ENCODE measurements around the gene IFI44L.

IFI44L gene

DNA sequence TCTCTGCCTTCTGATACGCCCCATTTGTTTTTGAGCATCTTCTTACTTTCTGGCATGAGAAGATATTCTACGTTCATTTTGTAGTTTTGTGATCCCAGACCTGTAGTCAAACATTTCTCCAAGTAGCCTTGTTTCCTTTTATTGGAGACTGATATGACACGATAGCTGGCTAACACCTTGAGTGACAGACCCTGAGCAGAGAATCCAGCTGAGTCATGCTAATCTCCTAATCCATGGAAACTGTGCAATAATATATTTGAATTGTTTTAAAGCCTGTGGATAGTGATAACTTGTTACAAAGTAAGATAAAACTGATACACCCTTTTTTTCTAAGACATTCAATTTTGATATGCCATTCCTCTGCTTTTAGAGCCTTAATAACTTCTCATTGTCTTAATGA lies 1.2 kb upstream of the IFI44L start:
- Mint-ChIP-seq H3K4me1 (peaks cover 50% of the 10 kb centered on the region), H3K27ac (peak overlapping the region; percentile 85), H3K27me3 (peaks cover 7% of the 10 kb centered on the region), H3K4me3 (no peak overlapping the region), H3K9me3 (no peaks in the 10 kb centered on the region), H3K36me3 (peaks cover 10% of the 10 kb centered on the region)
- DNase-seq, result no peak
- CTCF ChIA-PET, result interaction anchor here (0.7 to 1.2 kb wide), 4 partner anchors 52 to 734 kb away, joined by 3 read pairs; partner anchors contain the start of gene DNAJB4

GRCh38 chr1:78619446-78619802 lies 824 bp upstream of the IFI44L start:
- Mint-ChIP-seq H3K4me3 (no peak overlapping the region), H3K36me3 (peaks cover 13% of the 10 kb centered on the region), H3K9me3 (no peaks in the 10 kb centered on the region), H3K27me3 (peaks cover 7% of the 10 kb centered on the region), H3K4me1 (peaks cover 54% of the 10 kb centered on the region), H3K27ac (peak overlapping the region; percentile 85)
- no peak for DNase-seq
- CTCF ChIA-PET, result interaction anchor here (0.7 to 1.9 kb wide), 5 partner anchors 30 to 734 kb away, joined by 3 to 4 read pairs (median 3); partner anchors contain the start of genes DNAJB4 and IFI44

DNA sequence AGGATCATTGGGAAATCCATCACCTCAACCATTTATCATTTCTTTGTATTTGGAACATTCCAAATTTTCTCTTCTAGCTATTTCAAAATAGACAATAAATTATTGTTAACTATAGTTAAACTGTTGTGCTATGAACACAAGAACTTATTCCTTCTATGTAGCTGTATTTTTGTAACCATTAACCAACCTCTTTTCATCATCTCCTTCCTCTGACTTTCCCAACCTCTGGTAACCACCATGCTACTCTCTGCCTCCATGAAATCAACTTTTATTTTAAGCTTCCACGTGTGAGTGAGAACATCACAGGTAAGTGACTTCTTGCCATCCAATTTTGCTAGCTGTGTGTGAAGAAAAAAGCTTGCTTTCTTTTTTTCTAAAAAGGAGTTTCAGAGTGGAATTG lies 418 bp downstream of the IFI44L start:
- CTCF ChIA-PET, result interaction anchor here (1.2 to 1.9 kb wide), 5 partner anchors 11 to 57 kb away, joined by 3 to 4 read pairs (median 4); partner anchors contain the start of gene IFI44
- Mint-ChIP-seq H3K9me3 (no peaks in the 10 kb centered on the region), H3K4me1 (peaks cover 65% of the 10 kb centered on the region)

DNA sequence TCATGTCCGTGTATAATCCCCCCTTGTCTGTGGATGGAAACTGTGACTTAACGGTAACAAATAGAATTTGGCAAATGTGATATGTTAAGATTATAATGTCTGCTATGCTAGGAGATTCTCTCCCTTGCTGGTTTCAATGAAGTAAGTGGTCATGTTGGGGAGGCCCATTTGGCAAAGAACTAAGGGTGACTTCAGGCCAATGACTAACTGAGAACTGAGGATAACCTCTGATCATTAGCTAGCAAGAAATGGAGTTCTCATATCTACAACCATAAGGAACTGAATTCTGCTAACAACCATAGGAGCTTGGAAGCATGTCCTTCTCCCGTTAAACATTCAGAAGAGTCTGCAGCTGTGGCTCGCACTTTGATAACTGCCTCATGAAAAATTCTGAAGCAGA lies 2.3 kb downstream of the IFI44L start:
- CTCF ChIA-PET, result interaction anchor here (0.6 to 1.0 kb wide), 2 partner anchors 21 to 1353 kb away, joined by 3 read pairs; no protein-coding TSS in a partner anchor
- Mint-ChIP-seq H3K4me3 (peak overlapping the region; percentile 72), H3K27ac (peak overlapping the region; percentile 60), H3K4me1 (peaks cover 75% of the 10 kb centered on the region), H3K9me3 (no peaks in the 10 kb centered on the region), H3K36me3 (peaks cover 27% of the 10 kb centered on the region), H3K27me3 (peaks cover 2% of the 10 kb centered on the region)
- DNase-seq, result no peak

More for the DNA sequence above, 418 bp downstream of the IFI44L start:
- no peak for DNase-seq
- H3K4me3 Mint-ChIP-seq, result peak overlapping the region; percentile 75
- H3K27ac Mint-ChIP-seq, result peak overlapping the region; percentile 85
- H3K36me3 Mint-ChIP-seq, result peaks cover 23% of the 10 kb centered on the region
- peaks cover 4% of the 10 kb centered on the region for H3K27me3 Mint-ChIP-seq

DNA sequence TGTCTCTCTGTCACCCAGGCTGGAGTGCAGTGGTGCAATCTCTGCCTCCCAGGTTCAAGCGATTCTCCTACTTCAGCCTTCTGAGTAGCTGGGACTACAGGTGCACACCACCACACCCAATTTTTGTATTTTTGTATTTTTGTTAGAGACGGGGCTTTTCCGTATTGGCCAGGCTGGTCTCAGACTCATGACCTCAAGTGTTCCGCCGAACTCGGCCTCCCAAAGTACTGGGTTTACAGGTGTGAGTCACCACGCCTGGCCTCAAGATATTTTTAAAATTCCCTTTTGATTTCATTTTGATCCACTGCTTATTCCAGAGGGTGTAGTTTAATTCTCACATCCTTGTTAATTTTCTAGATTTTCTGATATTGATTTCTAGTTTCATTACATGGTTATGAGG lies 3.8 kb downstream of the IFI44L start:
- Mint-ChIP-seq H3K4me3 (peak overlapping the region; percentile 44), H3K36me3 (peaks cover 37% of the 10 kb centered on the region), H3K9me3 (no peaks in the 10 kb centered on the region), H3K4me1 (peaks cover 72% of the 10 kb centered on the region), H3K27me3 (no peaks in the 10 kb centered on the region), H3K27ac (peak overlapping the region; percentile 25)
- CTCF ChIA-PET, result interaction anchor here (0.8 kb wide), 1 partner anchor 481 kb away, joined by 3 read pairs; no protein-coding TSS in a partner anchor
- no peak for DNase-seq

DNA sequence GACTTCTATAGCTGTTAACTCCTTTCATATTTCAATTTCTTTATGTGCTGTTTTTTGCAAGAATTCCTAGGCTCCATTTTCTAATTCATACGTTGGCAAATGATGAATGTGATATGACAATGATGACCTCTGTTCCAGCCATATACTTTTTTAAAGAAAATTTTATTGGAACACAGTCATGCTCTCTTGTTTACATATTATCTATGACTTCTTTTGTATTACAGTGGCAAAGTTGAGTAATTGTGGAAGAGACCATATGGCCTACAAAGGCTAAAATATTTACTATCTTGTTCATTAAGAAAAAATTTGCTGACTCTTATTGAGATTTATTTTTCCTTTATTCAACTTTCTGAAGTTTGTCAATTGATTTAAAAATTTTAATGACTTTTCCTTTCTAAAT lies 7.1 kb downstream of the IFI44L start:
- Mint-ChIP-seq H3K9me3 (no peaks in the 10 kb centered on the region), H3K27me3 (no peaks in the 10 kb centered on the region), H3K4me3 (no peak overlapping the region), H3K4me1 (peaks cover 49% of the 10 kb centered on the region), H3K27ac (no peak overlapping the region), H3K36me3 (peaks cover 49% of the 10 kb centered on the region)
- CTCF ChIA-PET, result interaction anchor here (0.7 to 1.1 kb wide), 2 partner anchors 24 to 49 kb away, joined by 3 read pairs; no protein-coding TSS in a partner anchor
- no peak for DNase-seq

DNA sequence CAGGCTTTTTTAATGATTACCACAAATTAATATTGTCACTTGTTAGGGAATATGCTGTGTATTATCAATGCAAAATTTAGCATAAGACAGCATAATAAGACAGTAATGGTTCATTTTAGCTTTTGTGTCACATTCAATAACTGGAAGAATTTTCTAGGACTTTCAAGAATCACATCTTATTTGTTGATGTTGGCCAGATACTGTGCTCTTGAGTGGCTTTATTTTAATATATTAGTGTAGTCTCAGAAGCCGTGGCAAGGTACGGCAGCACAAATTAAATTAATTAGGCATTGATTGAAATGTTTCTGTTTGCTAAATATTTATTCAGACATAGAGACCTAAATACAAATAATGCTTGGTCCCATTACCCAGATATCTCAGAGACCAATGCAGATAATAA lies 10.4 kb downstream of the IFI44L start:
- Mint-ChIP-seq H3K27ac (no peak overlapping the region), H3K36me3 (peaks cover 37% of the 10 kb centered on the region), H3K9me3 (no peaks in the 10 kb centered on the region), H3K4me1 (peaks cover 22% of the 10 kb centered on the region), H3K4me3 (no peak overlapping the region), H3K27me3 (no peaks in the 10 kb centered on the region)
- DNase-seq, result no peak
- CTCF ChIA-PET, result interaction anchor here (1.5 kb wide), 1 partner anchor 10 kb away, joined by 4 read pairs; the partner anchor contains the start of gene IFI44L

GRCh38 chr1:78633209-78633608 lies 13.0 kb downstream of the IFI44L start:
- Mint-ChIP-seq H3K9me3 (no peaks in the 10 kb centered on the region), H3K27me3 (no peaks in the 10 kb centered on the region), H3K36me3 (peaks cover 42% of the 10 kb centered on the region), H3K27ac (no peak overlapping the region), H3K4me3 (no peak overlapping the region), H3K4me1 (peaks cover 9% of the 10 kb centered on the region)
- no peak for DNase-seq
- CTCF ChIA-PET, result no interaction called here

DNA sequence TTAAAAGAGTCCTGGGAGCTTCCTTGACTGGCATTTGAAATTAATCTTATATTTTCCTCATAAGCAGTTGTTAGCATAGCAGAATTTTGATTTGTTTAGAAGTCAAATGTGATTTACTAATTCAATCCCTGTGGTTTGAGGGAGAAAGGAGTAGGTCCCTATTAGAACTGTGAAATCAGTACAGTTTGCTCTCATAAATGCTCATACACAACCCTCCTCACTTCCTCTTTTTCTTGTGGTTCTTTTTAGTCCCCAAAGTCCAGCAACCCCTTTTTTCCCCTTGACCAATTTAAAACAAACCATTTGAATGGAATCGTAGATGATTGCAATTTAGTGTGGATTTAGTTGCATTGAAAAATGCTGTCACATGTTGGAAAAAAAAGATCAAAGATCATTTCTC lies 20.2 kb downstream of the IFI44L start:
- CTCF ChIA-PET, result no interaction called here
- DNase-seq, result no peak
- H3K36me3 Mint-ChIP-seq, result peaks cover 76% of the 10 kb centered on the region
- H3K27me3 Mint-ChIP-seq, result no peaks in the 10 kb centered on the region
- no peak overlapping the region for H3K4me3 Mint-ChIP-seq
- peaks cover 19% of the 10 kb centered on the region for H3K4me1 Mint-ChIP-seq
- H3K27ac Mint-ChIP-seq, result no peak overlapping the region
- H3K9me3 Mint-ChIP-seq, result peaks cover 13% of the 10 kb centered on the region

DNA sequence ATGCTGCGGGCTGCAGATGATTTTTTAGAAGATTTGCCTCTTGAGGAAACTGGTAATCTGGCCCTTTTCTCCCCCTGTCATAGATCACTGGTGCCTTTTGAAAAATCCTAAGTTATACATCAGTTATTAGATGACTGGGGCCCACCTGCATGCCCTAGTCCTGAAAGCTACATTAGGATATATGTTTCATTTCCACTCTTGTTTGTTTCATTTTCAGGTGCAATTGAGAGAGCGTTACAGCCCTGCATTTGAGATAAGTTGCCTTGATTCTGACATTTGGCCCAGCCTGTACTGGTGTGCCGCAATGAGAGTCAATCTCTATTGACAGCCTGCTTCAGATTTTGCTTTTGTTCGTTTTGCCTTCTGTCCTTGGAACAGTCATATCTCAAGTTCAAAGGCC lies 21.3 kb downstream of the IFI44L start:
- DNase-seq, result no peak
- CTCF ChIA-PET, result no interaction called here
- H3K4me3 Mint-ChIP-seq, result no peak overlapping the region
- no peaks in the 10 kb centered on the region for H3K27me3 Mint-ChIP-seq
- peaks cover 80% of the 10 kb centered on the region for H3K36me3 Mint-ChIP-seq
- H3K9me3 Mint-ChIP-seq, result peaks cover 22% of the 10 kb centered on the region
- H3K4me1 Mint-ChIP-seq, result peaks cover 30% of the 10 kb centered on the region
- no peak overlapping the region for H3K27ac Mint-ChIP-seq

DNA sequence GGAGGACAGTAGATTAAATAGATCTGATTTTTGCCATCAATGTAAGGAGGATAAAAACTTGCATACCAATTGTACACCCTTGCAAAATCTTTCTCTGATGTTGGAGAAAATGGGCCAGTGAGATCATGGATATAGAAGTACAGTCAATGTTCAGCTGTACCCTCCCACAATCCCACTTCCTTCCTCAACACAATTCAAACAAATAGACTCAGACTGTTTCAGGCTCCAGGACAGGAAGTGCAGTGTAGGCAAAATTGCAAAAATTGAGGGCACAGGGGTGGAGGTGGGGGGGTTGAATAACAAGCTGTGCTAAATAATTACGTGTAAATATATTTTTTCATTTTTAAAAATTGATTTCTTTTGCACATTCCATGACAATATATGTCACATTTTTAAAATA lies 25.5 kb downstream of the IFI44L start:
- no peak overlapping the region for H3K4me3 Mint-ChIP-seq

GRCh38 chr1:78647238-78647637 lies 27.0 kb downstream of the IFI44L start:
- Mint-ChIP-seq H3K36me3 (peaks cover 61% of the 10 kb centered on the region), H3K4me1 (peaks cover 66% of the 10 kb centered on the region), H3K4me3 (no peak overlapping the region), H3K9me3 (peaks cover 43% of the 10 kb centered on the region), H3K27ac (no peak overlapping the region), H3K27me3 (no peaks in the 10 kb centered on the region)
- CTCF ChIA-PET, result no interaction called here
- no peak for DNase-seq

More for the DNA sequence above, 25.5 kb downstream of the IFI44L start:
- Mint-ChIP-seq H3K36me3 (peaks cover 71% of the 10 kb centered on the region), H3K27me3 (no peaks in the 10 kb centered on the region), H3K27ac (peak overlapping the region; percentile 1), H3K9me3 (peaks cover 43% of the 10 kb centered on the region), H3K4me1 (peaks cover 56% of the 10 kb centered on the region)
- peak; percentile 33 for DNase-seq
- CTCF ChIA-PET, result interaction anchor here (1.4 kb wide), 1 partner anchor 25 kb away, joined by 3 read pairs; the partner anchor contains the start of gene IFI44L

DNA sequence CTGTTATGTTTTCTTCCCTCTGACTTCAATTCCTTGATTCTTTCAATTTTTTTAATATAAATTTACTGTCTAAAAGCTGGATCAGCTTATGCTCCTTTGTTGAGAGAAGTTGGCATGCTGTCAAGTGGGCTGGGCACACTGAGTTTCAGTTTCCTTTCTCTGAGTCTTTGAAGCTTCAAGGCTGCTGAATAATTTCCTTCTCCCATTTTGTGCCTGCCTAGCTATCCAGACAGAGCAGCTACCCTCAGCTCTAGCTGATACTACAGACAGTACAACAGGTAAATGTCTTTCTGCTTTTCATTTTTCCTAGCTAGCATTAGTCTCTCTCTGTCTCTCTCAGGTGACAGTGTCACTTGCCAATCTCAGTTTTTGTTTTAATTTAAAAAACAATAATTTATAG lies 29.4 kb downstream of the IFI44L start, which contains the start of gene IFI44:
IFI44 (plus strand) TSS at position 204 of the 400 bp plus-strand sequence. CDS start 365 bp downstream, outside the sequence.
- H3K36me3 Mint-ChIP-seq, result peaks cover 52% of the 10 kb centered on the region
- no peaks in the 10 kb centered on the region for H3K27me3 Mint-ChIP-seq
- peaks cover 32% of the 10 kb centered on the region for H3K9me3 Mint-ChIP-seq
- DNase-seq, result peak; percentile 78
- H3K4me1 Mint-ChIP-seq, result peaks cover 69% of the 10 kb centered on the region
- CTCF ChIA-PET, result interaction anchor here (0.8 to 1.0 kb wide), 2 partner anchors 29 to 32 kb away, joined by 3 to 4 read pairs; partner anchors contain the start of gene IFI44L
- peak within 1 kb of the TSS; percentile 76 for H3K4me3 Mint-ChIP-seq
- H3K27ac Mint-ChIP-seq, result peak within 1 kb of the TSS; percentile 80

- H3K27ac Mint-ChIP-seq, result peak overlapping the region; percentile 80
- peaks cover 48% of the 10 kb centered on the region for H3K36me3 Mint-ChIP-seq
- H3K4me3 Mint-ChIP-seq, result peak overlapping the region; percentile 76
- H3K27me3 Mint-ChIP-seq, result no peaks in the 10 kb centered on the region
- H3K4me1 Mint-ChIP-seq, result peaks cover 63% of the 10 kb centered on the region
- H3K9me3 Mint-ChIP-seq, result peaks cover 29% of the 10 kb centered on the region
- CTCF ChIA-PET, result interaction anchor here (0.8 to 1.0 kb wide), 2 partner anchors 30 to 32 kb away, joined by 3 to 4 read pairs; partner anchors contain the start of gene IFI44L
- no peak for DNase-seq
Observed at GRCh38 chr1:78650114-78650660, 29.9 kb downstream of the IFI44L start.

- no peaks in the 10 kb centered on the region for H3K27me3 Mint-ChIP-seq
- CTCF ChIA-PET, result interaction anchor here (0.8 to 1.0 kb wide), 3 partner anchors 21 to 33 kb away, joined by 3 to 4 read pairs (median 3); no protein-coding TSS in a partner anchor
- peak overlapping the region; percentile 76 for H3K4me3 Mint-ChIP-seq
- peak overlapping the region; percentile 80 for H3K27ac Mint-ChIP-seq
- peaks cover 23% of the 10 kb centered on the region for H3K9me3 Mint-ChIP-seq
- H3K4me1 Mint-ChIP-seq, result peaks cover 56% of the 10 kb centered on the region
- peak; percentile 33 for DNase-seq
- peaks cover 49% of the 10 kb centered on the region for H3K36me3 Mint-ChIP-seq
Observed at GRCh38 chr1:78651241-78651640, 31.0 kb downstream of the IFI44L start.
